H1 (cell line): ENCODE data around the gene EFEMP1. TPM values are rescaled to one million over a fixed set of nuclear protein-coding genes. Genes with fewer than 3 reads are reported as not detected.

ENCODE experiments used
- CTCF ChIA-PET: fragments of 300-600 bp; sonication (Branson Sonifier 250); formaldehyde crosslinking; loops from one replicate; lab custom pipeline; 2021; ENCODE audit not compliant: partially characterized antibody; lab: Charles Lee
- POLR2A ChIA-PET: fragments of 300-600 bp; sonication (Branson Sonifier 250); formaldehyde crosslinking; loops from one replicate; lab custom pipeline; 2021; ENCODE audit warnings: inconsistent platforms; ENCODE audit not compliant: partially characterized antibody; lab: Charles Lee
- DNase-seq, 2 experiments: peaks; one replicate each; pipeline versions ENCODE4 v3.0.0 to v3.0.0-alpha.2; 2010 to 2022; ENCODE audit warnings: low spot score in 2 of 2, low read depth in 1 of 2, mixed read lengths in 1 of 2
- FAIRE-seq: peaks from 2 replicates; lab custom pipeline; 2011; peaks lifted over from hg19 to GRCh38; lab: Jason Lieb, UNC
- H2AFZ ChIP-seq: 2 replicates; pipeline ENCODE4 v1.8.1; 2012; ENCODE audit warnings: low read length, inconsistent platforms
- H2AK5ac ChIP-seq: 2 replicates; pipeline ENCODE4 v1.6.1; 2013; ENCODE audit warnings: low read depth, low read length
- H2BK120ac ChIP-seq: replicated peaks from 2 replicates; pipeline ENCODE3; 2013; ENCODE audit warnings: low read depth, low read length, inconsistent platforms
- H2BK12ac ChIP-seq: 2 replicates; pipeline ENCODE4 v1.6.1; 2013; ENCODE audit warnings: low read depth, low read length
- H2BK15ac ChIP-seq: 2 replicates; pipeline ENCODE4 v1.6.1; 2013; ENCODE audit warnings: low read length
- H2BK20ac ChIP-seq: 2 replicates; pipeline ENCODE4 v1.6.1; 2013; ENCODE audit warnings: low read length
- H2BK5ac ChIP-seq: 2 replicates; pipeline ENCODE4 v1.6.1; 2013; ENCODE audit warnings: low read depth, low read length
- H3K14ac ChIP-seq: 2 replicates; pipeline ENCODE4 v1.6.1; 2013; ENCODE audit warnings: inconsistent platforms; ENCODE audit not compliant: insufficient read length
- H3K18ac ChIP-seq: 2 replicates; pipeline ENCODE4 v1.6.1; 2013; ENCODE audit warnings: low read length; ENCODE audit errors: extremely low read depth
- H3K23ac ChIP-seq: 2 replicates; pipeline ENCODE4 v1.6.1; 2013; ENCODE audit warnings: inconsistent platforms; ENCODE audit not compliant: insufficient read length
- H3K23me2 ChIP-seq: 2 replicates; pipeline ENCODE4 v1.6.1; 2013; ENCODE audit warnings: low read depth, low read length
- H3K27ac ChIP-seq: 2 replicates; pipeline ENCODE4 v1.6.1; 2011; ENCODE audit warnings: low read depth, low read length, inconsistent platforms
- H3K27me3 ChIP-seq, 4 experiments: replicated peaks in 1 of 4; 1 replicate in 1 of 4; 2 replicates in 3 of 4; pipeline versions ENCODE4 v1.6.1 to v1.8.1; 2011 to 2013; ENCODE audit warnings: low read length in 3 of 4, mild to moderate bottlenecking in 3 of 4, inconsistent platforms in 2 of 4, mixed read lengths in 2 of 4, moderate library complexity in 1 of 4; ENCODE audit not compliant: control insufficient read depth in 3 of 4, insufficient read depth in 3 of 4; ENCODE audit errors: extremely low read depth in 1 of 4
- H3K36me3 ChIP-seq, 4 experiments: 2 replicates each; pipeline versions ENCODE4 v1.6.1 to v1.8.1; 2011 to 2013; ENCODE audit warnings: mild to moderate bottlenecking in 4 of 4, low read length in 3 of 4, moderate library complexity in 2 of 4, control low read depth in 1 of 4, inconsistent platforms in 1 of 4; ENCODE audit not compliant: insufficient read depth in 4 of 4, control insufficient read depth in 2 of 4
- H3K4ac ChIP-seq: replicated peaks from 2 replicates; pipeline ENCODE3; 2013; ENCODE audit warnings: low read length, low read depth, mixed read lengths, inconsistent platforms; ENCODE audit not compliant: insufficient read length
- H3K4me1 ChIP-seq, 4 experiments: replicated peaks in 1 of 4; 1 replicate in 1 of 4; 2 replicates in 3 of 4; pipeline versions ENCODE4 v1.6.1 to v1.8.1; 2011 to 2013; ENCODE audit warnings: low read length in 3 of 4, inconsistent platforms in 2 of 4, mixed read lengths in 1 of 4; ENCODE audit not compliant: insufficient read depth in 4 of 4, control insufficient read depth in 3 of 4
- H3K4me2 ChIP-seq, 2 experiments: 2 replicates each; pipeline versions ENCODE4 v1.6.1 to v1.8.1; 2011 to 2013; ENCODE audit warnings: low read depth in 2 of 2, low read length in 2 of 2, control low read depth in 1 of 2, inconsistent platforms in 1 of 2, mild to moderate bottlenecking in 1 of 2; ENCODE audit not compliant: insufficient read depth in 1 of 2
- H3K4me3 ChIP-seq, 4 experiments: fragments of 200-600, 300-600 bp in 1 of 4; sonication (generic), shearing (Covaris generic), sonication (Bioruptor Twin) in 1 of 4; 2 replicates each; pipeline versions ENCODE4 v1.5.1 to v1.8.1; 2011 to 2016; ENCODE audit warnings: low read length in 4 of 4, low read depth in 3 of 4, control low read depth in 2 of 4, inconsistent platforms in 2 of 4, mild to moderate bottlenecking in 2 of 4, mixed read lengths in 1 of 4, moderate library complexity in 1 of 4; ENCODE audit not compliant: insufficient read depth in 2 of 4; ENCODE audit errors: extremely low read depth in 1 of 4
- H3K56ac ChIP-seq: replicated peaks from 2 replicates; pipeline ENCODE3; 2013; ENCODE audit warnings: low read depth, mild to moderate bottlenecking, mixed read lengths, low read length, inconsistent platforms; ENCODE audit not compliant: insufficient read length
- H3K79me1 ChIP-seq: 2 replicates; pipeline ENCODE4 v1.6.1; 2013; ENCODE audit warnings: low read depth, low read length, control low read depth
- H3K79me2 ChIP-seq, 2 experiments: 2 replicates each; pipeline versions ENCODE4 v1.6.1 to v1.8.1; 2012 to 2013; ENCODE audit warnings: low read length in 2 of 2, mild to moderate bottlenecking in 2 of 2, inconsistent platforms in 1 of 2; ENCODE audit not compliant: insufficient read depth in 2 of 2, control insufficient read depth in 1 of 2
- H3K9ac ChIP-seq, 4 experiments: replicated peaks in 1 of 4; 1 replicate in 1 of 4; 2 replicates in 3 of 4; pipeline versions ENCODE4 v1.6.1 to v1.8.1; 2011 to 2013; ENCODE audit warnings: low read depth in 3 of 4, low read length in 3 of 4, control low read depth in 2 of 4, mild to moderate bottlenecking in 2 of 4, moderate library complexity in 2 of 4, inconsistent platforms in 1 of 4; ENCODE audit errors: extremely low read depth in 1 of 4
- H3K9me3 ChIP-seq, 2 experiments: 2 replicates each; pipeline versions ENCODE4 v1.6.1 to v1.8.1; 2012 to 2013; ENCODE audit warnings: mild to moderate bottlenecking in 2 of 2, moderate library complexity in 2 of 2, control low read depth in 1 of 2, inconsistent platforms in 1 of 2, low read depth in 1 of 2, low read length in 1 of 2, mixed read lengths in 1 of 2; ENCODE audit not compliant: insufficient read depth in 2 of 2
- H4K20me1 ChIP-seq, 2 experiments: replicated peaks in 1 of 2; 2 replicates each; pipeline versions ENCODE3 to v1.8.1; 2011 to 2013; ENCODE audit warnings: inconsistent platforms in 2 of 2, low read length in 2 of 2, mild to moderate bottlenecking in 1 of 2; ENCODE audit not compliant: insufficient read depth in 2 of 2, control insufficient read depth in 1 of 2
- H4K5ac ChIP-seq: 2 replicates; pipeline ENCODE4 v1.6.1; 2013; ENCODE audit warnings: low read length, low read depth, mixed read lengths, inconsistent platforms; ENCODE audit not compliant: insufficient read length
- H4K8ac ChIP-seq: 2 replicates; pipeline ENCODE4 v1.8.0; 2013; ENCODE audit warnings: mild to moderate bottlenecking, moderate library complexity, low read length, inconsistent platforms; ENCODE audit not compliant: insufficient read depth; ENCODE audit errors: extremely low read depth
- H4K91ac ChIP-seq: replicated peaks from 2 replicates; pipeline ENCODE3; 2013; ENCODE audit warnings: low read length, mixed read lengths, inconsistent platforms; ENCODE audit not compliant: insufficient read length
- BACH1 ChIP-seq: IDR thresholded peaks from 2 replicates; pipeline ENCODE4 v1.6.1; 2012; ENCODE audit warnings: low read length, improper control_type of control experiment
- CHD1 ChIP-seq: IDR thresholded peaks from 2 replicates; pipeline ENCODE4 v1.6.1; 2012; ENCODE audit warnings: low read depth, low read length, improper control_type of control experiment
- JUN ChIP-seq: IDR thresholded peaks from 2 replicates; pipeline ENCODE4 v1.6.1; 2011; ENCODE audit warnings: low read depth, mild to moderate bottlenecking, improper control_type of control experiment, low read length
- SAP30 ChIP-seq: fragments of 300-600 bp; sonication (generic); IDR thresholded peaks from 2 replicates; pipeline ENCODE4 v1.7.1; 2012; ENCODE audit warnings: low read length, moderate library complexity, mild to moderate bottlenecking, inconsistent platforms; ENCODE audit not compliant: insufficient read depth, insufficient replicate concordance
- SP2 ChIP-seq: IDR thresholded peaks from 2 replicates; pipeline ENCODE4 v1.6.1; 2012; ENCODE audit warnings: mild to moderate bottlenecking, low read length, inconsistent platforms
- SP4 ChIP-seq: IDR thresholded peaks from 2 replicates; pipeline ENCODE4 v1.6.1; 2012; ENCODE audit warnings: low read length, inconsistent platforms
- TAF1 ChIP-seq: IDR thresholded peaks from 2 replicates; pipeline ENCODE4 v1.6.1; 2011; ENCODE audit warnings: mild to moderate bottlenecking, low read depth, low read length
- TAF7 ChIP-seq: optimal IDR thresholded peaks from 2 replicates; pipeline ENCODE3; 2011; ENCODE audit warnings: low read depth, mild to moderate bottlenecking, inconsistent platforms, low read length, moderate library complexity, borderline replicate concordance
- polyA plus RNA-seq, 7 experiments: library from polyadenylated mRNA; depleted of rRNA in 3 of 7; stranded (reverse) in 5 of 7; unstranded in 2 of 7; fragments of >200 nt in 5 of 7; fragments of 200-250 nt in 2 of 7; gene quantifications; 1 replicate in 5 of 7; 2 replicates in 1 of 7; 4 replicates in 1 of 7; pipeline versions ENCODE4 v1.2.1 to v1.2.3, GENCODE V29; 2011 to 2013; ENCODE audit warnings: missing spikeins in 2 of 7, mixed read lengths in 2 of 7
- total RNA-seq: library from RNA; stranded (reverse); fragmentation: NEBNext Ultra II Directional; extraction: Animal tissue kit (Norgen Biotek cat#: 25700); gene quantifications from 2 replicates; pipeline ENCODE4 v1.2.1, GENCODE V29; 2021

Gene EFEMP1
- total and polyA plus RNA-seq, 2 of the 8 experiments (the other 6 are each of a cell fraction or from before 2014, with no cell fraction given), result 15.5 to 19.7 TPM

- TF ChIP-seq TAF7, result no peak
- no peak for TF ChIP-seq SP2
- no peak for TF ChIP-seq BACH1
- no peak for TF ChIP-seq SAP30
- TF ChIP-seq JUN, result no peak
- no peak for TF ChIP-seq CHD1
- TF ChIP-seq TAF1, result no peak
- TF ChIP-seq SP4, result no peak
- Histone ChIP-seq H3K9ac (no peak overlapping the region), H3K23me2 (no peaks in the 10 kb centered on the region), H3K4me2 (no peak overlapping the region), H2AFZ (no peak overlapping the region), H3K27ac (no peak overlapping the region), H4K20me1 (no peaks in the 10 kb centered on the region), H2BK120ac (no peak overlapping the region), H3K18ac (no peak overlapping the region), H3K79me1 (no peaks in the 10 kb centered on the region), H3K4me3 (no peak overlapping the region), H3K23ac (no peak overlapping the region), H3K36me3 (no peaks in the 10 kb centered on the region), H4K91ac (no peak overlapping the region), H4K5ac (no peak overlapping the region), H4K8ac (no peak overlapping the region), H2BK15ac (no peak overlapping the region), H3K27me3 (no peaks in the 10 kb centered on the region), H3K4me1 (no peaks in the 10 kb centered on the region), H3K56ac (no peak overlapping the region), H2AK5ac (no peak overlapping the region), H3K9me3 (no peaks in the 10 kb centered on the region), H2BK20ac (no peak overlapping the region), H2BK12ac (no peak overlapping the region), H2BK5ac (no peak overlapping the region), H3K79me2 (no peaks in the 10 kb centered on the region), H3K4ac (no peak overlapping the region), H3K14ac (no peak overlapping the region)
- ChIA-PET POLR2A (no interaction called here), CTCF (interaction anchor here (0.6 to 2.0 kb wide), 3 partner anchors 13 to 230 kb away, joined by 3 to 16 read pairs (median 6); no protein-coding TSS in a partner anchor)
- DNase-seq (no peak), FAIRE-seq (no peak)
Measured at GRCh38 chr2:55948176-55948923, 24.8 kb upstream of the EFEMP1 start.
